ENCODE results near the gene TMEM229B.
A peak's percentile ranks its signal among the peaks of the same experiment; 100 is the strongest.

TMEM229B gene

DNA sequence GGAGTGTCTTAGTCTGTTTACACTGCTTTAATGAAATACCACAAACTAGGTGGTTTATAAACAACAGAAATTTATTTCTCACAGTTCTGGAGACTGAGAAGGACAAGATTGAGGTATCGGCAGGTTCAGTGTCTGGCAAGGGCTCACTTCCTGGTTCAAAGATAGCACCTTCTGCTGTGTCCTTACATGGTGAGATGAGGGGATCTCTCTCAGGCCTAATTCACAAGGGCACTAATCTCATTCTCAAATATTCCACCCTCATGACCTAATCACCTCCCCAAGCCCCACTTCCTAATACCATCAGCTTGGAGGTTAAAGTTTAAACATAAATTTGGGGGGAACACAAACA lies 41.5 kb downstream of the TMEM229B start:
- DNase-seq = no peak

GRCh38 chr14:67446371-67447032 lies 42.0 kb downstream of the TMEM229B start:
- DNase-seq = no peak

GRCh38 chr14:67444395-67444794 lies 44.1 kb downstream of the TMEM229B start:
- no peak for DNase-seq

- no peak for DNase-seq
Measured at GRCh38 chr14:67442139-67442906, 46.2 kb downstream of the TMEM229B start.

GRCh38 chr14:67441672-67442071 lies 46.8 kb downstream of the TMEM229B start:
- no peak for DNase-seq

- no peak for DNase-seq
Measured at GRCh38 chr14:67441256-67441655, 47.3 kb downstream of the TMEM229B start.

DNA sequence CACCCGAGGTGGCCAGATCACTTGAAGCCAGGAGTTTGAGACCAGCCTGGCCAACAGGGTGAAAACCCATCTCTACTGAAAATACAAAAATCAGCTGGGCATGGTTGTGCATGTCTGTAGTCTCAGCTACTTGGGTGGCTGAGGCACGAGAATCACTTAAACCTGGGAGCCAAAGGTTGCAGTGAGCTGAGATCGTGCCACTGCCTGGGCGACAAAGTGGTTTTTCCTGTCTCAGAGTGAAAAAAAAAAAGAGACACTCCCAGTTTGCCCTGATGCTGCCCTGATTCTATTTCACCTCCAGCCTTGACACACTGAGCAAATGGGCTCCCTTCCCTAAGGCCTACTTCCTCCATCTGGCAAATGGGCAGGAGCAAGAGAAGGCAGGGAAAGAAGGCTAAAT lies 48.0 kb downstream of the TMEM229B start:
- no peak for DNase-seq

DNA sequence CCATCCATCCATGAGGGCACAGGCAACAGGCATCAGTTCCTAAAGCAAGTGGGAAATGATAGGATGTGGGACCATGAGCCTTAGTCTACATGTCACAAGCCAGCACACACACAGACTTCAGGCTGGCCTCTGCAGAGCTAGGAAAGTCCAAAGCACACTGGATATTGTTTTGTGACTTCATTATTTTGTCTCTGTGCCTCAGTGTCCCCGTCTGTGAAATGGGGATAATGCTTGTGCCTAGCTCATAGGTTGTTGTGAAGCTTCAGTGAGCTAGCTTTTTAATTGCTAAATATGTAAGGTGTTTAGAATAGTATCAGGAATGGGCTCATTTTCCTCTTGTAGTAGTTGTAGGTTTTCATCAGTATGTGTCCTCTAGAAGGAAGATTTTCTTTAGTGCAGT lies 49.6 kb downstream of the TMEM229B start:
- no peak for DNase-seq

DNA sequence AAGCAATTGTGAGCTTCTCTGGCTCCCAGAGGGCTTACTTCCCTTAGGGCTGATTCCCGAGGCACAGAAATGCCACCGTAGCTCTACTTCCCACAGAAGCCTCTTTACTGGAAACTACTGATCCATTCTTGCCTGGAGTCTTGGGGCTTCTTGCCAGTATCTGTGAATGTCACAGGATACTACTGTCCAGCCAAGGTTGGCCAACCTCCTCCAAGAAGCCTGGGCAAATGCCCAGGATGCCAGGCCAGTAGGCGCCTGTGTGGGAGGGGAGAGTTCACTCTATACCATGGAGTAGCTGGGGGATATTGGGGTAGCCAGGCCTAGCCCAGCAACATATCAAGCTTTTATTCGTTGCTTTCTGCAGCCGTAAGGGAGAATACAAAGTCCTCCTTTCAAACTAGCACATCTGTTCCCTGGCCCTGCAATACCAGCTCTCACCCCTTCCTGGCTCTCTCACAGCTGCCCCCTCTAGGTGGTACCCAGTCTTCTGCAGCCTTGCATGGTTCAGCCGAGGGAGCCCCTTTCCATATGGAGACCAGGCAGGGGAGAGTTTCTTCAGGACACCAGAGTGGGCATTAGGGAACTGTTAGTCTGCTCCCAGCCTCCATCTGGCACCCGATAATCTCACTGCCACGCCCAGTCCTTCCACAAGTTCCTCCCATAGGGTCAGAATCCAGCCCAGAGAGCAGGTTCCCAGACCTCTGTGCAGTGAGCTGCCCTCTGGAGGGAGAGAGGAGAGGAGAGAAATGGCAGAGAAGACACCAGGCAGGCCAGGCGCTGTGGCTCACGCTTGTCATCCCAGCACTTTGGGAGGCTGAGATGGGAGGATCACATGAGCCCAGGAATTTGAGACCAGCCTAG lies 52.3 kb downstream of the TMEM229B start:
- no peak for DNase-seq

DNA sequence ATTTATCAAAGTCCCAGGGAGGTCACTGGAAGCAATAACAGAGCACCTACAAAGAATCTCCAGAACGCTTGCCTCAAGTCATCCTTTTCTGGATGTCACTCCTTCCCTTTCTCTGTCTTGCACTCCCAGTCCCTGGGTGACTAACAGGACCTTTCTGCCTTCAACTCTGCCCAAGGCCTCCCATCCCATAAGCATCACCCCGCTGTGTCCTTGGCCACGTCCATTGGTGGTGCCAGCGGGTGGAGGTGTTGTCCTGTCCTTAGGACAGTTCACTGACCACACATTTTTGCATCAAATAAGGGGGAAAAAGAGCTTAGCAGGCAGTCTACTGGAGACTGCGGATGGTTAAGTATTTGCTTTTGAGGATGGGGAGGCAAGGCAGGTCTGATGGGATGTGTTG lies 52.9 kb downstream of the TMEM229B start:
- no peak for DNase-seq

DNA sequence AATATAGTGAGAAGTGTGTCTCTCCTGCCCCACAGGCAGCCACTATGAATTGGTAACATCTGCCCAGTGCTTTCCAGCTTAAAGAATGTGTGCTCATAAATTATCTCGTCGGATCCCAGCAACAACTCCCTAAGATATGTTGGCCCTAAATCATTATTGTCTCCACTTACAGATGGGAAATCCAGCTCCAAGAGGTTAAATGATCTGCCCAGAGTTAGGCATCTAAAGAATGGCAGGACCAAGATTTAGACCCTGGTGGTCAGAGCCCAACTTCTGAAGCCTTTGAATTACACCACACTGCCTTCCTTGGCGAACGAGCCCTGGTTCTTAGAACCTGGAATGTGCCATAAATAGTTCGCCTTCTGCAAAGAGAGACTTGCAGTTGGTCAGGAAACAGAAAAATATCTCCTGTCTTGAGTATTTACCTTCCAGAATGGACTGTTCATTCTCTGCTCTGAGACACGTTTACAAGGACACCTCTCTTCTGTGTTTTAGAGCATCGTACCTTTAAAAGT lies 56.4 kb downstream of the TMEM229B start:
- no peak for DNase-seq

GRCh38 chr14:67429510-67430205 lies 58.9 kb downstream of the TMEM229B start:
- no peak for DNase-seq

DNA sequence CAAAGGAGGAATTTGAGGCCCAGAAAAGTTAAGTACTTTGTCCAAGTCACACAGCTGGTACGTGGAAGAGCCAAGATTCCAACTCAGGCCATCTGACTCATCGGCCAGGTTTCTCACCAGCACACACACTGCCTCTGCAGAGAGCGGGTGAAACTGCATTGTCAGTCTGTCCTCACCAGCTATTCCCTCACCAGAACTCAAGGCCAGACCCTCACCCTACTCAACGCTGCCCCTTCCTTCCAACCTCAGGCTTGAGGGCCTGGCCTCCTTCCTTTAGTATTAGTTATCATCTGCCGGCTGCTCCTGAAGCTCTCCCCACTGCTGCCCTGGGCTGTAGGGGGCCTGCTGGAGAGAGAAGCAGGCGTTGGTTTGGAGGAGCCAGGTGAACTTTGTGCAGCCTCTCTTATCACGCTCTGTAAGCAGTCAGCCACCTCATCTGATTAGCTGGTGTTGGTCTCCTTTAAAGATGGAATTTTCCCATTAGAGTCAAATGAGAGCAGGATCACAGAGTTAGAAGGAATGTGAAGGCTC lies 60.0 kb downstream of the TMEM229B start:
- no peak for DNase-seq

DNA sequence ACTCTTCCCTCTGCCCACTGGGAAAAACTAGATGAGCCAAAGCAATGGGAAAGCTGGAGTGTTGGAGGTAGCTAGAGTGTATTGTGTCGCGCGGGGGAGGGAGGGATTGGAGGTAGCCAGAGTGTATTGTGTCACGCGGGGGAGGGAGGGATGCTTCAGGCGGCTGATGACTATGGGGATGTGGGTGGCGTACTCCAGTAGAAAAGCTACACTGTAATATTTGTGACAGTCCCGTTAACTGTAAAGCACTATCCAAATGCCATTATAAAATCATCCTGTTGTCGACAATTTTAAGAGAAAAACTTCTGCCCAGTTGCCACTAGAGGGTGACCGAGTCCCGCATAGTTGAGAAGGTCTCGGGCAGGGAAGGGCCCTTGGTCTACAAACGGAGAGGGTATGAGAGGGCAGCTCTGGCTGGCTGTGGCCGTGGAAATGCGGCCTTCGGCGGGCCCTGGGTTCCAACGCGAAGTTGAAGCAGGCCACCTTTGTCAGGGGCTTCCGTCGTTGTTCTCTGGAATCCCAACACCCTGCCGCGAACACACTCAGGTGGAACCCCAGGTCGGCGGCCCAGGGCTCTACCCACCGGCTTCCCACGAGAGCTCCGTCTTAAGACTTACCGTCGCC lies 61.4 kb downstream of the TMEM229B start:
- peak; percentile 75 for DNase-seq

GRCh38 chr14:67426161-67426560 lies 62.4 kb downstream of the TMEM229B start:
- DNase-seq = no peak

DNA sequence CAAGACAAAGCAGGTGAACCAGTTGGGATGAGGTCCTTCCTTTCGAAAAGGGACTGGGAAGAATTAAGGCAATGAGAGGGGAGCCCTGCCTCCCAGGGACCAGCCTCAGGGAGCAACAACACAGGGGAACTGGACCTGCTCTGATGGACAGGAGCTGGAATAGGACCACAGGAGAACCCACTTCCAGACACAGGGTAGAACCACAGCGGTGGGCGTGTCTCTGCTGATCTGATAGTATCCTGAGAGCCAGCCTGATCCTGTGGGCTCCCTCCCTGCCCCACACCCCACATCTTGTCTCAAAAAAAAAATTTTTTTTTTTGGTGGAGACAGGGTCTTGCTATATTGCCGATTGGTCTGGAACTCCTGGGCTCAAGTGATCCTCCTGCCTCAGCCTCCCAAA lies 62.9 kb downstream of the TMEM229B start:
- no peak for DNase-seq

GRCh38 chr14:67424539-67424938 lies 64.0 kb downstream of the TMEM229B start:
- no peak for DNase-seq

- no peak for DNase-seq
Measured at GRCh38 chr14:67423424-67423823, 65.1 kb downstream of the TMEM229B start.

GRCh38 chr14:67421356-67422224 lies 66.9 kb downstream of the TMEM229B start:
- no peak for DNase-seq
